GM19035 (cell line): ENCODE results near the gene ATXN7.

Experiments used
- ATAC-seq: cut with Tn5 transposase; IDR thresholded peaks from one replicate; pipeline ENCODE4 v1.9.1; 2021; ENCODE audit not compliant: unreplicated experiment

Gene ATXN7

DNA sequence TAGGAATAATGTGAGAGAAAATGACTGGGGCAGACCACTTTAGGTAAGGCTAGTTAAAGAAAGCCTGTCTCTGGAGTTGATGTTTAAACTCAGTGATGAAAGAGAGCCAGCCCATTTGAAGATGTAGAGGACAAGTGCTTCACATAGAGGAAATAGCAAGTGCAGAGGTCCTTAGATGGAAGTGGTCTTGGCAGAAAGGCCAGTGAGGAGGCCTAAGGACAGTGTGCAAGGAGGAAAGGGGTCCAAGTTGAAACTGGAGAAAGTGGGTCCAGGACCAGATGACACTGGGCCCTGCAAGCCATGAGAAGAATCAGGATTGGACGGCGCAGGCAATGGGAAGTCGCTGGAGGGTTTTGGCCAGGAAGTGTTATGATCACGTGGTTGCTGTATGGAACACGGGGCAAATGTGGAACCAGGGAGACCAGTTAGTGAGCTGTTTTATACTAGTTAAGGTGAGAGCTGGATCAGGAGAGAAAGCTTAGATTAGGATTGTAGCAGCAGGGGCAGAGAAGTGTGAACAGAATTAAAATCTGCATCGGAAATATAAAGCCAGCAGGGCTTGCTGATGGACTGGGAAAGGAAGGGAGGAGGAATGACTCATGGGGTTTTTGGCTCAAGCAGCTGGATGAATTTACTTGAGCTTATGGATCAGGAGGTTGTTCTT is 96.5 kb downstream of the ATXN7 start:
- no peak for ATAC-seq

DNA sequence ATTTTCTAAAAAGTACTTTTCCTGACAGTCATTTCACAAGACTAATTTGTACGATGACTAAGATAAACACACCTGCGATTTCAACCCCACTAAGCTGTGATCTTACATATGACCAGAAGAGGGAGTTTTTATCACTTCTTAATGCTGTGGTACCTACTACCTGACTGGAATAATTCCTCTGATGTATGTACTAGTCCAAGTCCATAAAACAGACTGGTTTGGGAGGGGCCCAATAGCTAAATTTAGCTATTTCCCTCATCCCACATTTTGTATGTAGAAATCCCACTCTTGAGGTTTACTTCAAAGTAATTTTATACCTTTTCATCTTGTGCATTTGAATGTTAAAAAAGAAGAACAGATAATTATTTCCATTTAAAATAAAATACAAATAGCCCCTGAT is 98.2 kb downstream of the ATXN7 start:
- ATAC-seq = peak; percentile 63

- no peak for ATAC-seq
Measured at GRCh38 chr3:63963496-63963895, 99.8 kb downstream of the ATXN7 start.

- ATAC-seq = no peak
Measured at GRCh38 chr3:63964681-63965485, 101.2 kb downstream of the ATXN7 start.

DNA sequence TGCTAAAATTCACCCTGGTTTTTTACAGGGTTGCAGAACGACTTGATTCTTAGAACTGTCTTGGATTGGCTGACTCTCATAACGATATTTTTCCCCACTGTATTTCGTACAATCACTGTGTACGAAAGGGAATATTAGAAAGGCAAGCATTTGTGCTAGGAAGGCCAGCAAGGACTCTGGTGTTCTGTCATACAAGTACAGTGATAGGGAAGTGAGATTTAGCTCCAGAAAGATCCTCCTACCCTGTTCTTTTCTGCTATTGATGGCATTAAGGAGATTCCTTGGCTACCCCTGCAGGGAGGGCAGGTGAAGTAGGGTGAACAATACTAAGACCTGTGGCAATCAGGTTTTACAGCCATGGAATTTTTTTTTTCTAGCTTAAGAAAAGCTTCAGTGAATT is 102.3 kb downstream of the ATXN7 start:
- ATAC-seq = no peak

DNA sequence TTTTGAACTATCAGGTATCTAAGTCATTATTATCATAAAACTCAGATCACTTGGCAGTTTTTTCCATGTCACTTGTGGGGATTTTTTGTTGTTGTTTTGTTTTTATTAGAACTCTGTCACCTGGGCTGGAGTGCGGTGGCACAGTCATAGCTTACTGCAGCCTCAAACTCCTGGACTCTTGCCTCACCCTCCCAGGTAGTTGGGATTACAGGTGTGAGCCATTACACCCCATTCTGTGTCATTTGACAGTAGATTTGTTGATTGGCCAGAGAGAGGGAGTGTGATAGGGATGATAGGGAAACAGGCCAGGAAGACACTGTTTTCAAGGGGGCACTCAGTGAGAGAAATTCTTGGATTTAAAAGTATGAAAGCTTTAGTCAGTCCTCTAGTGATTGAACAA is 103.2 kb downstream of the ATXN7 start:
- no peak for ATAC-seq

- ATAC-seq = peak; percentile 53
Measured at GRCh38 chr3:63967675-63968611, 104.3 kb downstream of the ATXN7 start.

DNA sequence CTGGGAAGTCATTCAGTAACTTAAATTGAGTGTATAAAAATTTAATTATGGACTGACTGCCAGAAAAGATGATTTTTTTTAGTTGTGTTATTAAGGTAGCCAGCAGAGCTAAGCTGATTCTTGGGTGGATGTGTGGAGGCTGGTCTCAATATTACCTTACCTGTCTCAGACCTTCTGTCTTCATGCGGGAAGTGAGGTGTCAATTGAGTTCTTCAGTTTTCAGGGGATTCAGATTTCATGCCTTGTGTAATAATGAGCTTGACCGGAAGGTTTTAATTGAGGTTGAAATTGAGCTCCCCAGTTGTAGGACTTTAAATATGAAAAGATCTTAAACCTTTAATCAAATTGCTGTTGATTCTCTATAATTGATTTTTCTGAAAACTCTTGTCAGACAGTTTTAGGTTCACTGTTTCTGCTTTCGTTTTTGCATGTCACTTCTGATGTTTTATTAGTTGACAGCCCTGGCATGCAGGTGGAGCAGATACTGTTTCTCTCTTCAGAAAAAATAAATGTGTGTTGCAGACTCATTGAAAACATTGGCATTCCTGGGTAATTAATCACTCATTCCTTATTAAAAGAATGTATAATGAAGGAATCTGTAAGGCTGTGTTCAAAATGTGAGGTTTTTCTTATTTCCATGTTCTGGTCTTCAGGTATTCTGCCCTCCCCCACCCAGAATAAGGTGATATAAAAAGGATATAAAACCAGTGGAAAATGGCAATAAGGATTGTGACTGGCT is 105.1 kb downstream of the ATXN7 start:
- ATAC-seq = peak; percentile 32

GRCh38 chr3:63969876-63970275 is 106.2 kb downstream of the ATXN7 start:
- ATAC-seq = no peak

GRCh38 chr3:63970631-63971475 is 107.2 kb downstream of the ATXN7 start:
- ATAC-seq = no peak

GRCh38 chr3:63972196-63972595 is 108.5 kb downstream of the ATXN7 start:
- ATAC-seq = no peak

GRCh38 chr3:63972987-63973386 is 109.3 kb downstream of the ATXN7 start:
- no peak for ATAC-seq

GRCh38 chr3:63973406-63973805 is 109.7 kb downstream of the ATXN7 start:
- ATAC-seq = no peak

DNA sequence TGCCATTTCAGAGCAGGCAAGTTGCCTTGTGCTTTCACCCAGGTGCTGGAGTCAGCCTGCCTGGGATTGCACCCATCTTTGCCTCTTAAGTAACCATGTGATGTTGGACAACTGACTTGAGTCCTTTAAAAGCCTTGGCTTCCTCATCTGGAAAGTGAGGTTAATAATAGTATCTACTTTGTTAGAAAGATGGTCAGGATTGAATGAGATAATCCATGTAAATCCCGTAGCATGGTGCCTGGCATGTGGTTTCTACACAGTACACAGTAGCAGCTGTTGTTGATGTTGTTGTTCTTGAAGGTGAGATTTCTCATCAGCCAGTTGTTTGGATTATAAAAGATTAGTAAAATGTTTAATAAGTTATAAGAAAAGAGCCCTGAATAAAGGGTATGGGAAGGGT is 110.8 kb downstream of the ATXN7 start:
- ATAC-seq = no peak

DNA sequence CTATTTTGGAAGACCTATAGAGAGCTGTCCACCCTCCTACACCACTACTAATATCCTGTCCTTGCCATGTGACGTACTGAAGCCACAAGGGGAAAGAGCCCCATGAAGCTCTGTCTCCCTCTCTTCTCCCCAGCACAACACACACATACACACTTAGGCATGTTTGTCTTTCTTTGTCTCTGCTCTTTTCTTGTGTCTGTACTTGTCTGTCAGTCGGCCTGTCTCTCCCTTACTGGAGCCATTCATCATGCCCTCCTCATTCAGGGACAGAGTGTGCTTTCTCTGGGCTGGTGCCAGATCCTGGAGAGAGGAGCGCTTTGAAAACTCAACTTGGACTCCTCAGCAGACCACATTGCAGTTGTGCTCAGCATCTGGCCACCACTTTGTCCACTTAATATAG is 112.1 kb downstream of the ATXN7 start:
- ATAC-seq = no peak

- no peak for ATAC-seq
Measured at GRCh38 chr3:63976161-63976871, 112.6 kb downstream of the ATXN7 start.

DNA sequence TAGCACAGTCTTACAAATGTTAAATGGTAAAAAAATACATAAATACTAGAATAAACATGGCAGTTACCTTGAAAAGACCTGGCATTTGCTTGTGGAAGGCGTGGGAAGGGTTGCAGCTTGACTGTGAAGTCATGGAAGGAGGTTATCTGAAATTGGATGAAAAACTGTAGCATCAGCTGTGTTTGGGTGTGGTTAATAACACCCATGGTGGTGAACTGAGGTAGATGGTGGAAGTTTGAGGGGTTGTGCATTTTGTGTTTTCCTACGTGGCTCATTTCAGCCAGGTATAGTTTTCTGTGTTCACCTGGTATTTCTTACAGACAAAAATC is 113.2 kb downstream of the ATXN7 start:
- ATAC-seq = no peak

GRCh38 chr3:63977893-63978292 is 114.2 kb downstream of the ATXN7 start:
- ATAC-seq = no peak

- no peak for ATAC-seq
Measured at GRCh38 chr3:63979093-63979885, 115.6 kb downstream of the ATXN7 start.
